Activated CD4-positive, alpha-beta memory T cell treated with anti-CD3 and anti-CD28 coated beads for 36 hours (primary cell): Measurements from ENCODE around the gene RIN1. TPM values are rescaled to one million over a fixed set of nuclear protein-coding genes. Genes with fewer than 3 reads are reported as not detected.

ENCODE experiments used
- CTCF ChIA-PET: fragments of 350-600 bp; sonication (Branson Sonifier 250); formaldehyde crosslinking; loops from one replicate; lab custom pipeline; 2021; ENCODE audit warnings: antibody characterized with exemption, inconsistent platforms; lab: Charles Lee
- POLR2A ChIA-PET: fragments of 350-600 bp; sonication (Branson Sonifier 250); formaldehyde crosslinking; loops from one replicate; lab custom pipeline; 2021; ENCODE audit warnings: antibody characterized with exemption; lab: Charles Lee
- DNase-seq: peaks from one replicate; pipeline ENCODE4 v3.0.0-alpha.2; 2020
- H3K27ac Mint-ChIP-seq: one replicate; pipeline ENCODE4 v1.8.0; 2021; ENCODE audit warnings: mixed read lengths
- H3K27me3 Mint-ChIP-seq: one replicate; pipeline ENCODE4 v1.8.0; 2021; ENCODE audit warnings: mixed read lengths
- H3K36me3 Mint-ChIP-seq: one replicate; pipeline ENCODE4 v1.8.0; 2021; ENCODE audit warnings: mixed read lengths
- H3K4me1 Mint-ChIP-seq: one replicate; pipeline ENCODE4 v1.8.0; 2021; ENCODE audit warnings: low read depth, mixed read lengths
- H3K4me3 Mint-ChIP-seq: one replicate; pipeline ENCODE4 v1.8.0; 2021; ENCODE audit warnings: mild to moderate bottlenecking, mixed read lengths
- H3K9me3 Mint-ChIP-seq: one replicate; pipeline ENCODE4 v1.8.0; 2021; ENCODE audit warnings: mixed read lengths
- intact Hi-C: fragments of 100-400 bp; cut with micrococcal nuclease; formaldehyde crosslinking; loops from one replicate; pipeline ENCODE4 v1.15.1; 2023
- total RNA-seq, 2 experiments: library from RNA; stranded (reverse); gene quantifications; one replicate each; pipeline ENCODE4 v1.2.3, GENCODE V29; 2021

The RIN1 gene
- total RNA-seq, 2 experiments from 2014 or later, result 1.0 to 1.6 TPM

GRCh38 chr11:66294626-66295620 lies 41.3 kb downstream of the RIN1 start:
- ChIA-PET CTCF (interaction anchor here (1.8 kb wide), 1 partner anchor 17 kb away, joined by 6 read pairs; no protein-coding TSS in a partner anchor), POLR2A (no interaction called here)
- intact Hi-C loops, result no loop called here
- Mint-ChIP-seq H3K27me3 (peaks cover 13% of the 10 kb centered on the region), H3K9me3 (no peaks in the 10 kb centered on the region), H3K27ac (no peak overlapping the region), H3K36me3 (no peaks in the 10 kb centered on the region), H3K4me3 (no peak overlapping the region), H3K4me1 (peaks cover 13% of the 10 kb centered on the region)
- no peak for DNase-seq

GRCh38 chr11:66293777-66294625 lies 42.2 kb downstream of the RIN1 start:
- H3K36me3 Mint-ChIP-seq, result no peaks in the 10 kb centered on the region
- intact Hi-C loops, result no loop called here
- H3K4me1 Mint-ChIP-seq, result peaks cover 21% of the 10 kb centered on the region
- H3K27me3 Mint-ChIP-seq, result peaks cover 13% of the 10 kb centered on the region
- ChIA-PET CTCF (no interaction called here), POLR2A (no interaction called here)
- DNase-seq, result no peak
- no peak overlapping the region for H3K4me3 Mint-ChIP-seq
- H3K9me3 Mint-ChIP-seq, result no peaks in the 10 kb centered on the region
- no peak overlapping the region for H3K27ac Mint-ChIP-seq

GRCh38 chr11:66293352-66293751 lies 42.9 kb downstream of the RIN1 start:
- Mint-ChIP-seq H3K27me3 (peaks cover 13% of the 10 kb centered on the region), H3K4me3 (no peak overlapping the region)

GRCh38 chr11:66292543-66293332 lies 43.5 kb downstream of the RIN1 start:
- Mint-ChIP-seq H3K4me3 (peak overlapping the region; percentile 36), H3K9me3 (no peaks in the 10 kb centered on the region), H3K36me3 (no peaks in the 10 kb centered on the region), H3K27ac (no peak overlapping the region), H3K27me3 (peaks cover 13% of the 10 kb centered on the region), H3K4me1 (peaks cover 23% of the 10 kb centered on the region)
- POLR2A ChIA-PET, result no interaction called here
- no peak for DNase-seq
- CTCF ChIA-PET, result no interaction called here
- intact Hi-C loops, result no loop called here

More at GRCh38 chr11:66293352-66293751, 42.9 kb downstream of the RIN1 start:
- CTCF ChIA-PET, result no interaction called here
- intact Hi-C loops, result no loop called here
- Mint-ChIP-seq H3K9me3 (no peaks in the 10 kb centered on the region), H3K27ac (no peak overlapping the region), H3K36me3 (no peaks in the 10 kb centered on the region), H3K4me1 (peaks cover 21% of the 10 kb centered on the region)
- POLR2A ChIA-PET, result no interaction called here
- no peak for DNase-seq

GRCh38 chr11:66291706-66292542 lies 44.3 kb downstream of the RIN1 start, which contains the start of gene TMEM151A:
Gene TMEM151A, plus strand, starts transcription at chr11:66291894. Its CDS starts 120 bp downstream, at chr11:66292014.
- no peak for DNase-seq
- Mint-ChIP-seq H3K36me3 (no peaks in the 10 kb centered on the region), H3K9me3 (no peaks in the 10 kb centered on the region), H3K27ac (no peak within 1 kb of the TSS), H3K4me3 (peak within 1 kb of the TSS; percentile 36), H3K27me3 (peaks cover 13% of the 10 kb centered on the region), H3K4me1 (peaks cover 30% of the 10 kb centered on the region)
- ChIA-PET CTCF (interaction anchor here (0.6 to 1.6 kb wide), 3 partner anchors 9 to 155 kb away, joined by 3 to 9 read pairs (median 7); no protein-coding TSS in a partner anchor), POLR2A (interaction anchor here (1.2 kb wide), 1 partner anchor 33 kb away, joined by 3 read pairs; no protein-coding TSS in a partner anchor)
- intact Hi-C loops, result no loop called here

GRCh38 chr11:66291303-66291705 lies 44.9 kb downstream of the RIN1 start:
- CTCF ChIA-PET, result interaction anchor here (0.6 to 1.6 kb wide), 4 partner anchors 9 to 154 kb away, joined by 3 to 9 read pairs (median 5); no protein-coding TSS in a partner anchor
- H3K27me3 Mint-ChIP-seq, result peaks cover 13% of the 10 kb centered on the region
- no peaks in the 10 kb centered on the region for H3K36me3 Mint-ChIP-seq
- no peak overlapping the region for H3K27ac Mint-ChIP-seq
- H3K9me3 Mint-ChIP-seq, result no peaks in the 10 kb centered on the region
- POLR2A ChIA-PET, result interaction anchor here (1.2 kb wide), 1 partner anchor 33 kb away, joined by 3 read pairs; no protein-coding TSS in a partner anchor
- peaks cover 33% of the 10 kb centered on the region for H3K4me1 Mint-ChIP-seq
- no peak for DNase-seq
- H3K4me3 Mint-ChIP-seq, result no peak overlapping the region
- intact Hi-C loops, result no loop called here

GRCh38 chr11:66290330-66290621 lies 46.0 kb downstream of the RIN1 start:
- Mint-ChIP-seq H3K36me3 (no peaks in the 10 kb centered on the region), H3K9me3 (no peaks in the 10 kb centered on the region), H3K27me3 (peaks cover 13% of the 10 kb centered on the region), H3K4me1 (peaks cover 33% of the 10 kb centered on the region), H3K4me3 (peak overlapping the region; percentile 87), H3K27ac (no peak overlapping the region)
- intact Hi-C loops, result no loop called here
- CTCF ChIA-PET, result interaction anchor here (1.2 to 1.6 kb wide), 3 partner anchors 8 to 96 kb away, joined by 3 to 9 read pairs (median 7); no protein-coding TSS in a partner anchor
- no peak for DNase-seq
- POLR2A ChIA-PET, result interaction anchor here (1.5 kb wide), 1 partner anchor 55 kb away, joined by 4 read pairs; the partner anchor contains the start of gene BRMS1

- CTCF ChIA-PET, result interaction anchor here (0.7 to 2.2 kb wide), 12 partner anchors 10 to 149 kb away, joined by 3 to 25 read pairs (median 4); partner anchors contain the start of gene MRPL11
- intact Hi-C loops, result loop anchor here (1.0 kb wide), 3 partner anchors 21 to 132 kb away; partner anchors contain the start of genes NPAS4 and RAB1B
- Mint-ChIP-seq H3K27ac (peak overlapping the region; percentile 91), H3K9me3 (no peaks in the 10 kb centered on the region), H3K4me3 (peak overlapping the region; percentile 87), H3K36me3 (no peaks in the 10 kb centered on the region), H3K4me1 (peaks cover 33% of the 10 kb centered on the region), H3K27me3 (peaks cover 13% of the 10 kb centered on the region)
- POLR2A ChIA-PET, result interaction anchor here (1.2 to 2.9 kb wide), 9 partner anchors 19 to 349 kb away, joined by 3 to 17 read pairs (median 3); partner anchors contain the start of genes BRMS1, MRPL11, RAB1B and RBM4
- peak; percentile 91 for DNase-seq
Measured at GRCh38 chr11:66289548-66290329, 46.5 kb downstream of the RIN1 start.

GRCh38 chr11:66288671-66289547 lies 47.3 kb downstream of the RIN1 start, which contains the start of gene YIF1A:
Gene YIF1A, minus strand, starts transcription at chr11:66289143. Its CDS starts 158 bp downstream, at chr11:66288985.
- Mint-ChIP-seq H3K27ac (peak within 1 kb of the TSS; percentile 91), H3K9me3 (no peaks in the 10 kb centered on the region), H3K4me3 (peak within 1 kb of the TSS; percentile 87), H3K36me3 (no peaks in the 10 kb centered on the region), H3K27me3 (peaks cover 12% of the 10 kb centered on the region), H3K4me1 (peaks cover 33% of the 10 kb centered on the region)
- peak; percentile 99 for DNase-seq
- POLR2A ChIA-PET, result interaction anchor here (1.0 to 2.9 kb wide), 13 partner anchors 11 to 350 kb away, joined by 3 to 17 read pairs (median 3); partner anchors contain the start of genes BRMS1, MRPL11, RAB1B and RBM4
- CTCF ChIA-PET, result interaction anchor here (0.7 to 2.2 kb wide), 11 partner anchors 9 to 150 kb away, joined by 3 to 25 read pairs (median 4); partner anchors contain the start of gene MRPL11
- intact Hi-C loops, result loop anchor here (1.0 kb wide), 3 partner anchors 21 to 132 kb away; partner anchors contain the start of genes NPAS4 and RAB1B
